Measurements from ENCODE around the gene ZNF236.

ZNF236 gene

DNA sequence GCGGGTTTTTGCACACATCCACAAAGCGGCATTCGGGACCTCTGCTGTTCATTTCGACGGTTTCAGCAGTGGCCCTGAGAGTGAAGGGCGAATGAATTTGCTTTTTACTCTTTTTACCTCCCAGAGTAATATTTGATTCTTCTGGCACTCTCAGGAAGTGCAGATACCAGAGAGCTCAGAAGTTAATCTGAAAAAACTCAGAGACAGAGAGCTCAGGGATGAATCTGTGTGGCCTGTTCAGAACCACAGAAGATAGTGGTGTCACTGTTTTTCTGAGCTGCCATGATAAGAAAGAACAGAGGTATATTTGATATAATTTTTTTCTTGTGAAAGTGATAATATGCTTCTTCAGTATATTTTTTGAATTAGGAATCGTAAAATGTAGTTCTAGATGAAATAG is 181.0 kb downstream of the ZNF236 start:
- Mint-ChIP-seq H3K4me3 (no peak overlapping the region), H3K27ac (no peak overlapping the region), H3K9me3 (no peaks in the 10 kb centered on the region), H3K4me1 (peaks cover 23% of the 10 kb centered on the region), H3K36me3 (ENCODE audit: low read depth) (no peaks in the 10 kb centered on the region), H3K27me3 (ENCODE audit: low read depth) (peaks cover 29% of the 10 kb centered on the region)
- no peak for TF ChIP-seq CTCF (IDR thresholded peaks at IDR 0.05; ENCODE audit: unreplicated experiment in 3 of 3)

DNA sequence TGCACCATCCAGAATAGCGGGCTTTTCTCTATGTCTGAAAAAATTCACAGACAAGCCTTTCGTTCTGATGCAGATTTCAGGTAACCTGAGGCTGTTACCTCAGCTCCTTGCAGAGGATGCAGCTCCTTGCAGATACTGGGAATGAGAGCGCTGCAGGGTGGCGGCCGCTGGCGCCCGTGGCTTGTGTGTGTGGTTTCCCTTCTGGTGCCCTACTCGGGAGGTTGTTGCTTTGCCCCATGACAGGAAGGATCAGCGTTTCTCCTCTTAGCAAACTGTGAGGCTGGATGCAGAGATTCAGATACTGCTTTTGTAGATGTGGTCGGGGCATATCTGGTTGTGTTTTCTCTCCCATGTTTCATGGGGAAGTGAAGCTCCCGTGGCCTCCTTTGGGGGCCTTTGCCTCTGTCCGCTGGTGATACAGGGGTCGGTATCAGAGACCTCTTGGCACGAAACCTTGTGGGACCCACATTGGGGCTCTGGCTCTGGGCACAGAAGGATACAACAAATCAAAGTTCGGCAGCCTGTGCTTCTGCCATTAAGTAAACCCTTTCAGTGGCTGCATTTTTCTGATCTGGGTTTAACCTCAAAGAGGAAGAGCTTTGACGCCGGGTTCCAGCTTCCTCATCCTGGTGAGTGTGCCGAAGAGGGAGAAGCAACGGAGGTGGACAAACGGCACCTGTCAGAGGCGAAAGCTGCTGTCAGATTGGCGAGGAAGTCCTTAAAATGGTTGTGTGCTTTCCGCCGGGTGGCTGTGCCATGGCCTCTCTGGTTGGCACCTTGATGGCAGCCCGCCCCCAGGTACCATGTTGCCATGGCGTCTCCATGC is 182.4 kb downstream of the ZNF236 start:
- H3K4me3 Mint-ChIP-seq: no peak overlapping the region
- no peak for TF ChIP-seq CTCF (IDR thresholded peaks at IDR 0.05; ENCODE audit: unreplicated experiment in 3 of 3)
- no peaks in the 10 kb centered on the region for H3K9me3 Mint-ChIP-seq
- peaks cover 23% of the 10 kb centered on the region for H3K4me1 Mint-ChIP-seq
- peaks cover 29% of the 10 kb centered on the region for H3K27me3 Mint-ChIP-seq (ENCODE audit: low read depth)
- H3K27ac Mint-ChIP-seq: no peak overlapping the region
- no peaks in the 10 kb centered on the region for H3K36me3 Mint-ChIP-seq (ENCODE audit: low read depth)

DNA sequence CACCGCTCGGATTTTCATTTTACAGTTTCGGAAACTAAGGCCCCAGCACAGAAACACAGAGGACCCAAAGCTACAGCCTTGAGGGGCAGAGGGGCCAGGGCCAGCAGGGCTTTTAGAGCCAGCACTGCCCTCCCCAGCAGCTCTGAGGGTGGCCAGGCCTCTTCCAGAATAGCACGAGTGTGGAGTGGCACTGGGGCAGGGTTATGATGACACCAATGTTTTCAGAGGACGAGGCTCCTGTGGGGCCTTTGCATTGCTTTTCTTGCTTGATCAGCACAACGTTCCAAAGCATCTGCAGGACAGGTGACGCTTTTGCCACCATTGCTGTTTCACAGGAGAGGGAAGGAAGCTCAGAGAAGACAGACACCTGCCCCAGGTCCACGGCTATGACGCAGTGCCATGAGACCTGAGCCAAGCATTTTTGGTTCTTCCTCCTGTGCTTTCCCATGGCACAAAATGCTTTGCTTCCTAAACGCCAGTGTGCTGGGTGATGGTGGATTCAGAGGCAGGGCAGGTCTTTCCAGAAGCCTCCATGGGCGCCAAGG is 183.4 kb downstream of the ZNF236 start:
- Mint-ChIP-seq H3K27ac (no peak overlapping the region), H3K9me3 (no peaks in the 10 kb centered on the region), H3K27me3 (ENCODE audit: low read depth) (peaks cover 23% of the 10 kb centered on the region), H3K36me3 (ENCODE audit: low read depth) (no peaks in the 10 kb centered on the region), H3K4me3 (no peak overlapping the region), H3K4me1 (peaks cover 16% of the 10 kb centered on the region)
- TF ChIP-seq CTCF (IDR thresholded peaks at IDR 0.05; ENCODE audit: unreplicated experiment in 3 of 3): no peak

DNA sequence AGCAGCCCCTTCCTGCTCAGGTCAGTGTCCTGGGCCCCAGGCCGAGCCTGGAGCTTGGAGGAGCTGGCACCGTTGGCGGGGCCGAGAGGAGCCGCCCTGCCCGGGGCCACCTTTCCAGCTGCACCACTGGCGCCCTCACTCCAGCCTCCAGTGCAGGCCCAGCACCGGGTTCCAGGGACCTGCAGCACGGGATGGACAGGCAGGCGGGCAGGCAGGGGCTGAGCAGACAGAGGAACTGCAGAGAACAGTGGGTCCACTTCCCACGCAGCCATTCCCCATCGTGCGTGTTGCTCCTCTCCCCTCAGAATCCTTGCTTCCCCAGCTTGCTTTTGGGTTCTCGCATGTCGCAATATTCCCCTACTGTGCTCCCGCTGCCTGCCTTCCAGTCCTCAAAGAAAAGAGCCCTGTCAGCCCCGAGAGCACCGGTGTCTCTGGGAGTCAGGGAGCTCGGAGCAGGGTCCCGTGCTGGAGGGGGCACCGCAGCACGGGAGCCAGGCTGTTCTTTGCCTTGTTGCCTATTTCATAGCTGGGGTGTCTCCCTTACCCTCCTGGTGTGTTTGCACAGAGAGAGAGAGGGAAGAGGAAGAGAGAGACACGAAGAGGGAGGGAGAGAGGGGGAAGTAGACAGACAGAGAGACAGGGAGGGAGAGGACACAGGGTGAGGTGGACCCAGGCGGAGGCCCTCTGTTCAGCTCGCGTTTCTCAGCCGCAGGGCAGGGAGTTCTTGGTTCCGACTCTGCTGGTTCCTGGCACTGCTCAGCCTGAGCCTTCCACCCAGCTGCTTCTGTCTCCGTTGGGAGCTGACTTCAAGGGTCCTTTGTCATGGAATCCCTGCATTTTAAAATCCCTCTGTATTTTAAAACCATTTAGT is 184.2 kb downstream of the ZNF236 start:
- Mint-ChIP-seq H3K27ac (no peak overlapping the region), H3K9me3 (no peaks in the 10 kb centered on the region), H3K36me3 (ENCODE audit: low read depth) (no peaks in the 10 kb centered on the region), H3K27me3 (ENCODE audit: low read depth) (peaks cover 23% of the 10 kb centered on the region), H3K4me1 (peaks cover 16% of the 10 kb centered on the region), H3K4me3 (no peak overlapping the region)
- no peak for TF ChIP-seq CTCF (IDR thresholded peaks at IDR 0.05; ENCODE audit: unreplicated experiment in 3 of 3)

DNA sequence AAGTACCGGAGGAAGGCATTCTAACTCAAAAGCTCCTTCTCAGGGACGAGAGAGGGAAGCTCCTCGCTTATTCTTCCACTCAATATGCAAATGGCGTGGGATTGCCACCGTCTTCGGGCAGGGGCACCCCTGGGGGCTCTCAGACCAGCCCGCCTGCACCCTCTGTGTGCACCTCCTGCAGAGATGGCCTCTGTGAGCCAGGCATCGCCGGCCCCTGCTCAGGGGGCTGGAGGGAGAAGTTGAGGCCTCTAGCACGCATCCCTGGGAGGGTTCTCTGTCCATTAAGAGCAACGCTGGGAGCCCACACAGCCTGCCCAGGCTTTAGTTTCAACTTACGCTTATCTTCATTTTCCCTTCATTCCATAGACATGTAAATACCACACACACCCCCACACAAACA is 184.9 kb downstream of the ZNF236 start:
- H3K4me3 Mint-ChIP-seq: no peak overlapping the region
- peaks cover 26% of the 10 kb centered on the region for H3K27me3 Mint-ChIP-seq (ENCODE audit: low read depth)
- H3K4me1 Mint-ChIP-seq: peaks cover 16% of the 10 kb centered on the region
- no peak for TF ChIP-seq CTCF (IDR thresholded peaks at IDR 0.05; ENCODE audit: unreplicated experiment in 3 of 3)
- H3K27ac Mint-ChIP-seq: no peak overlapping the region
- no peaks in the 10 kb centered on the region for H3K36me3 Mint-ChIP-seq (ENCODE audit: low read depth)
- no peaks in the 10 kb centered on the region for H3K9me3 Mint-ChIP-seq

All from nephron (organoid).